Astrocyte (in vitro differentiated cells and primary cell): ENCODE data around the gene BRF1.

Experiments
- CTCF ChIP-seq: IDR thresholded peaks from 2 replicates; pipeline ENCODE4 v1.5.1; 2011; ENCODE audit warnings: low read depth, mild to moderate bottlenecking, inconsistent platforms, low read length, moderate library complexity; ENCODE audit not compliant: insufficient read depth
- EZH2 ChIP-seq: IDR thresholded peaks from 2 replicates; pipeline ENCODE4 v1.6.1; 2012; ENCODE audit warnings: mild to moderate bottlenecking, low read length, inconsistent platforms; ENCODE audit not compliant: insufficient read depth

GRCh38 chr14:105220699-105221597 lies 79.9 kb downstream of the BRF1 start:
- TF ChIP-seq CTCF: no peak
- no peak for TF ChIP-seq EZH2
